NT2/D1 (cell line): ENCODE measurements around the gene OASL.

ENCODE experiments used
- DNase-seq: peaks from one replicate; pipeline ENCODE4 v3.0.0-alpha.2; 2011; ENCODE audit warnings: low read depth, low spot score
- H3K27me3 ChIP-seq: 2 replicates; pipeline ENCODE4 v1.6.0; 2011; ENCODE audit warnings: mild to moderate bottlenecking; ENCODE audit not compliant: insufficient read length, insufficient read depth
- H3K36me3 ChIP-seq: 2 replicates; pipeline ENCODE4 v1.6.1; 2011; ENCODE audit warnings: mild to moderate bottlenecking, low read length, mixed read lengths; ENCODE audit not compliant: insufficient read depth, insufficient read length
- H3K4me1 ChIP-seq: 2 replicates; pipeline ENCODE4 v1.5.1; 2011; ENCODE audit not compliant: insufficient read depth, insufficient read length
- H3K4me3 ChIP-seq: 2 replicates; pipeline ENCODE4 v1.5.1; 2011; ENCODE audit warnings: low read depth; ENCODE audit not compliant: insufficient read length
- H3K9ac ChIP-seq: 2 replicates; pipeline ENCODE4 v1.6.0; 2011; ENCODE audit warnings: low read depth; ENCODE audit not compliant: insufficient read length
- H3K9me3 ChIP-seq: 2 replicates; pipeline ENCODE4 v1.5.1; 2011; ENCODE audit warnings: mild to moderate bottlenecking, low read length; ENCODE audit not compliant: insufficient read depth
- SUZ12 ChIP-seq: IDR thresholded peaks from 2 replicates; pipeline ENCODE4 v1.6.1; 2011; ENCODE audit not compliant: insufficient read length, insufficient read depth; ENCODE audit errors: extremely low read depth
- YY1 ChIP-seq: IDR thresholded peaks from 2 replicates; pipeline ENCODE4 v1.6.1; 2011; ENCODE audit not compliant: insufficient read length, insufficient read depth
- ZNF274 ChIP-seq: IDR thresholded peaks from 2 replicates; pipeline ENCODE4 v1.6.1; 2011; ENCODE audit warnings: mild to moderate bottlenecking, low read depth, low read length

Gene OASL

DNA sequence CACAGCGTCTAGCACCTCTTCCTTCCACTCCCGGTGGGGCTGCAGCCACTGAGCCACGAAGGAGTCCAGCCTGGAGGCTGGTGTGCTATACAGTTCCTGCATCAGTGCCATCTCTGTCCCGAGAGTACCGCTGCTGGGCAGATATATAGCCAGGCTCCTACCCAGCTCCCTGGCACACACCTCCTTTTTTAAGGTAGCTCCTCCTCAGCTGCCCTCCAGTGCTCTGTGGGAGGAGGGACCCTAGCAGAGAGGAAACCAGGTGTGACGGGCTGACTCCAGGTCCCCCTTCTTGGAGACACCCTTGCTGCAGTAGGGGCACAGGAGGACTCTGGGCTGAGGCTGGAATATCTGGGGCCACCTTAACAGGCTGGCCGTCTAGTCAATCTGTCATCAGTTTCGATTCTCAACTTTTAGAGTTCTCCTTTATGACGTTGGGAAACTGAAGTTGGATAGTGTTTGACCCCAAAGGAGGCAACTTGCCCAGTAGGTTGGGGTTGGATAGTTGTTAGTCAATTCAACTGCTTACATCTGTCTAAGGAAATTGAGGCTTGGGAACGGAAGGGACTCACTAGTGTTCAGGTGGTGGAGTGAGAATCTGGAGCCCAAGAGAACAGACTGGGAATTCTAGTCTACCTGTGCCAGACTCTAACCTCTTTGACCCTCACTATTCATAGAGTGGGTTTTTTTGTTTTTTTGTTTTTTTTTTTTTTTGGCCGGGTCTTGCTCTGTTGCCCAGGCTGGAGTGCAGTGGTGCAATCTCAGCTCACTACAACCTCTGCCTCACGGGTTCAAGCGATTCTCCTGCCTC lies at the start of gene OASL:
Gene OASL, minus strand, starts transcription at position 386 of the 808 bp plus-strand sequence. Its CDS starts 275 bp downstream, at position 111.
- H3K9me3 ChIP-seq, result no peaks in the 10 kb centered on the region
- H3K9ac ChIP-seq, result no peak within 1 kb of the TSS
- no peak within 1 kb of the TSS for H3K4me3 ChIP-seq
- H3K27me3 ChIP-seq, result no peaks in the 10 kb centered on the region
- H3K36me3 ChIP-seq, result no peaks in the 10 kb centered on the region
- TF ChIP-seq SUZ12, result no peak
- no peak for TF ChIP-seq YY1
- no peak for TF ChIP-seq ZNF274
- no peak for DNase-seq
- no peaks in the 10 kb centered on the region for H3K4me1 ChIP-seq

GRCh38 chr12:121088195-121088585 lies 49.1 kb upstream of the OASL start:
- H3K4me3 ChIP-seq, result no peak overlapping the region
- TF ChIP-seq YY1, result no peak
- TF ChIP-seq ZNF274, result no peak
- no peak for TF ChIP-seq SUZ12

DNA sequence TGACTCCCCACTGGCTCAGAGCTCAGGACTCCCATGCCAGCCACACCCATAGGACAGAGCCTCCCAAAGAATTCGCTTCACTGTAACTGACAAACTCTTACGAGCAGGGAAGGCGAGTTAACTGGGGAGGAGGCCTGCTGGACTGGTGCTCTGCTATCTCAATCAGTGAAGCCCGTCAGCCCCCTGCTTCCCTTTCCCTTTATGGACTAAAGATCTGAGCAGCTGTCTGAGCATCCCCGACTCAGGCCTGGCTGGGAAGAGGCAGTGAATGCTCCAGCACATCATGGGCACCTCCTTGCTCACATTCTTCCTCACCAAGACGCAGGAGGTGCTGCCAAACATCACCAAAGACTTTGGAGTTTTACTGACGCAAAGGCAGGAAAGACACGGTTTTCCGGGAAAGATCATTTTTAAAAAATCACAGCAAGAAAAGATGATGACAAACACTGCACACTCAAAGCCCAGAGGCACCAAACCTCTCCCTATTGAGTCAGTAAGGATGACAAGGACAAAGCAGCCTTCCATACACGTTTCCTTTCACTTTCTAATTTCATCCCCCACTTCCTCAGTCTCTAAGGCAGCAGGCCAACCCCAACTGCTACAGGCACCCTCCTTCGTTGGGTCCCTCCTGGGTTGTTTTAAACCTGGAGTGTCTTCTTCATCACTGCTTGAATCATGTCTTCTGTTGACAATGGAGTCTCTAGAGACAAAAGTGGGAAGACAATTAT lies 48.6 kb upstream of the OASL start:
- TF ChIP-seq YY1, result no peak
- no peak for TF ChIP-seq ZNF274
- no peak for TF ChIP-seq SUZ12
- no peak overlapping the region for H3K9ac ChIP-seq
- DNase-seq, result no peak
- no peaks in the 10 kb centered on the region for H3K27me3 ChIP-seq
- no peaks in the 10 kb centered on the region for H3K4me1 ChIP-seq
- no peak overlapping the region for H3K4me3 ChIP-seq
- peaks cover 15% of the 10 kb centered on the region; the same call in 1 of the 2 replicates for H3K9me3 ChIP-seq
- no peaks in the 10 kb centered on the region for H3K36me3 ChIP-seq

More at GRCh38 chr12:121088195-121088585, 49.1 kb upstream of the OASL start:
- Histone ChIP-seq H3K4me1 (no peaks in the 10 kb centered on the region), H3K9ac (no peak overlapping the region), H3K9me3 (peaks cover 15% of the 10 kb centered on the region; the same call in 1 of the 2 replicates), H3K36me3 (no peaks in the 10 kb centered on the region), H3K27me3 (no peaks in the 10 kb centered on the region)
- DNase-seq, result no peak

GRCh38 chr12:121086781-121087295 lies 47.8 kb upstream of the OASL start:
- DNase-seq, result no peak
- no peaks in the 10 kb centered on the region for H3K4me1 ChIP-seq
- H3K27me3 ChIP-seq, result no peaks in the 10 kb centered on the region
- no peak overlapping the region for H3K4me3 ChIP-seq
- H3K9me3 ChIP-seq, result peaks cover 15% of the 10 kb centered on the region; the same call in 1 of the 2 replicates
- H3K36me3 ChIP-seq, result no peaks in the 10 kb centered on the region
- H3K9ac ChIP-seq, result no peak overlapping the region
- TF ChIP-seq ZNF274 (no peak), SUZ12 (no peak), YY1 (no peak)

GRCh38 chr12:121085506-121086353 lies 46.7 kb upstream of the OASL start:
- TF ChIP-seq SUZ12 (no peak), YY1 (no peak), ZNF274 (no peak)
- H3K36me3 ChIP-seq, result no peaks in the 10 kb centered on the region
- H3K4me1 ChIP-seq, result no peaks in the 10 kb centered on the region
- no peak for DNase-seq
- no peak overlapping the region for H3K9ac ChIP-seq
- H3K27me3 ChIP-seq, result no peaks in the 10 kb centered on the region
- H3K9me3 ChIP-seq, result peaks cover 15% of the 10 kb centered on the region; the same call in 1 of the 2 replicates
- no peak overlapping the region for H3K4me3 ChIP-seq

GRCh38 chr12:121085069-121085468 lies 46.0 kb upstream of the OASL start:
- TF ChIP-seq ZNF274 (no peak), SUZ12 (no peak), YY1 (no peak)
- Histone ChIP-seq H3K9ac (no peak overlapping the region), H3K27me3 (no peaks in the 10 kb centered on the region), H3K9me3 (peaks cover 15% of the 10 kb centered on the region; the same call in 1 of the 2 replicates), H3K36me3 (no peaks in the 10 kb centered on the region), H3K4me1 (no peaks in the 10 kb centered on the region), H3K4me3 (no peak overlapping the region)
- DNase-seq, result no peak
